NCI-H2196 treated with DMSO at 0.1 percent for 48 hours (cell line): ENCODE results near the gene PEF1.

Source experiments
- DNase-seq: peaks from one replicate; lab custom pipeline; 2025; ENCODE audit not compliant: unreplicated experiment; lab: John Stamatoyannopoulos, UW

The PEF1 gene

GRCh38 chr1:31633117-31633516, 11.6 kb downstream of the PEF1 start:
- DNase-seq = no peak

- DNase-seq = no peak
Measured at GRCh38 chr1:31632649-31633048, 12.0 kb downstream of the PEF1 start.

- DNase-seq = no peak
Measured at GRCh38 chr1:31628931-31629556, 15.6 kb downstream of the PEF1 start.

GRCh38 chr1:31627930-31628559, 16.6 kb downstream of the PEF1 start:
- DNase-seq = no peak

GRCh38 chr1:31627301-31627929, 17.3 kb downstream of the PEF1 start:
- DNase-seq = no peak

- DNase-seq = no peak
Measured at GRCh38 chr1:31626223-31627207, 18.2 kb downstream of the PEF1 start.

GRCh38 chr1:31625561-31626222, 19.0 kb downstream of the PEF1 start:
- no peak for DNase-seq

- no peak for DNase-seq
Measured at GRCh38 chr1:31624731-31625514, 19.8 kb downstream of the PEF1 start.

- no peak for DNase-seq
Measured at GRCh38 chr1:31624309-31624708, 20.4 kb downstream of the PEF1 start.

- DNase-seq = no peak
Measured at GRCh38 chr1:31623365-31623764, 21.3 kb downstream of the PEF1 start.

- no peak for DNase-seq
Measured at GRCh38 chr1:31621847-31622730, 22.6 kb downstream of the PEF1 start.

GRCh38 chr1:31621498-31621820, 23.2 kb downstream of the PEF1 start:
- DNase-seq = no peak

GRCh38 chr1:31620631-31621497, 23.8 kb downstream of the PEF1 start:
- DNase-seq = no peak

GRCh38 chr1:31618916-31619846, 25.5 kb downstream of the PEF1 start:
- DNase-seq = no peak

GRCh38 chr1:31617916-31618746, 26.5 kb downstream of the PEF1 start:
- peak; percentile 14 for DNase-seq

GRCh38 chr1:31617218-31617915, 27.3 kb downstream of the PEF1 start, which contains the start of gene HCRTR1:
Gene HCRTR1 (plus strand): TSS chr1:31617689. CDS start chr1:31619193, 1,504 bp downstream.
- no peak for DNase-seq
